ENCODE results near the gene DSP. TPM values are rescaled to one million over a fixed set of nuclear protein-coding genes. Genes with fewer than 3 reads are reported as not detected.

DSP gene
- total RNA-seq, 2 experiments from 2014 or later = 0.07 to 0.25 TPM

DNA sequence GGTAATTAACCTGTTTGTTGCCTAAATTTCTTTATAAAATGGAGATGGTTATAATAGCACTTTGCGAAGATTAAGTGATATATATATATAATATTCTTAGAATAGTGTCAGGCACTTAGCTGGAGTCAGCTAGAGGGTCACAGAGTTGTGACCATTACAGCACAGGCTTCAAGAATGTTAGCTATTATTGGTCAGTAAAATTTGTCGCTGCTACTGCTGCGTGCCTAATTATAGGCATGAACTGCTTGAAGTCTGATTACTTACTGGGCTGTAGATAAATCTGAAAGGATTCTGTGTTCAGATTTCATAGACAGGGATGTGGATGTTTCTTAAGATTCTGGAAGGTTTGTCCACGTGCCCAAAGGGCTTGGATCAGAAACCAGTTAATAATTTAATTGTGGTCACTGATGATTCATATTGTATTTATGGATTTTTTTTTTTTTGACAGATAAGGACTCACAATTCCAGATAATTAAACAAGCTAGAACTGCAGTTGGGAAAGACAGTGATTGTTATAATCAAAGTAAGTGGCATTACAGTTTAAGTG lies 53.2 kb downstream of the DSP start:
- Mint-ChIP-seq H3K36me3 (ENCODE audit: low read depth) (peaks cover 41% of the 10 kb centered on the region), H3K27me3 (no peaks in the 10 kb centered on the region), H3K27ac (no peak overlapping the region), H3K4me3 (no peak overlapping the region), H3K9me3 (no peaks in the 10 kb centered on the region), H3K4me1 (ENCODE audit: low read depth) (peaks cover 31% of the 10 kb centered on the region)
- TF ChIP-seq, protein P1, sequence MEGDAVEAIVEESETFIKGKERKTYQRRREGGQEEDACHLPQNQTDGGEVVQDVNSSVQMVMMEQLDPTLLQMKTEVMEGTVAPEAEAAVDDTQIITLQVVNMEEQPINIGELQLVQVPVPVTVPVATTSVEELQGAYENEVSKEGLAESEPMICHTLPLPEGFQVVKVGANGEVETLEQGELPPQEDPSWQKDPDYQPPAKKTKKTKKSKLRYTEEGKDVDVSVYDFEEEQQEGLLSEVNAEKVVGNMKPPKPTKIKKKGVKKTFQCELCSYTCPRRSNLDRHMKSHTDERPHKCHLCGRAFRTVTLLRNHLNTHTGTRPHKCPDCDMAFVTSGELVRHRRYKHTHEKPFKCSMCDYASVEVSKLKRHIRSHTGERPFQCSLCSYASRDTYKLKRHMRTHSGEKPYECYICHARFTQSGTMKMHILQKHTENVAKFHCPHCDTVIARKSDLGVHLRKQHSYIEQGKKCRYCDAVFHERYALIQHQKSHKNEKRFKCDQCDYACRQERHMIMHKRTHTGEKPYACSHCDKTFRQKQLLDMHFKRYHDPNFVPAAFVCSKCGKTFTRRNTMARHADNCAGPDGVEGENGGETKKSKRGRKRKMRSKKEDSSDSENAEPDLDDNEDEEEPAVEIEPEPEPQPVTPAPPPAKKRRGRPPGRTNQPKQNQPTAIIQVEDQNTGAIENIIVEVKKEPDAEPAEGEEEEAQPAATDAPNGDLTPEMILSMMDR (IDR thresholded peaks at IDR 0.05) = no peak
- intact Hi-C loops (cut with micrococcal nuclease) = no loop called here
- ChIA-PET POLR2A (interaction anchor here (0.6 kb wide), 1 partner anchor 121 kb away, joined by 3 read pairs; no protein-coding TSS in a partner anchor), CTCF (interaction anchor here (1.6 to 3.8 kb wide), 2 partner anchors 17 to 21 kb away, joined by 5 to 16 read pairs; no protein-coding TSS in a partner anchor)
- DNase-seq (no peak), ATAC-seq (no peak)

DNA sequence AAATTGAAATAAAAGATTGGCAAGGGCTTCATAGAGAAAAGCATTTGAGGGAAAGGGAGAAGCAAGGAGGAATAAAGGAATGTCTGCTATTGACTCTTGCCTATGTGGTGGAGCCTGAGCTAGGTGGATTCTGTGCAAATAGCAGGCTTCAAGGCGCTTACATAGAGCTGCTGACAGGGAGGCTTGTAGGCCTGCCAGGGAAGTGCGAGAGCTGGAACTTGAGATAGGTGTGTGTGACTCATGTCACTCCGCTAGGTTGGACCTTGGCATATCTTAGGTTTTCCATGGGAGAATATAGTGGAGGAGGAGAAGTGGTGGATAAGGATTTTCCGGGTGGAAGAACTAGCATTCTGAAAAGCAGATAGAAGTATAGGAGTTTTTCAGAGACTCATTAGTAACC lies 62.5 kb downstream of the DSP start:
- TF ChIP-seq, protein P1 (IDR thresholded peaks at IDR 0.05) = no peak
- Mint-ChIP-seq H3K9me3 (no peaks in the 10 kb centered on the region), H3K36me3 (ENCODE audit: low read depth) (peaks cover 48% of the 10 kb centered on the region), H3K27ac (peak overlapping the region; percentile 70), H3K27me3 (no peaks in the 10 kb centered on the region), H3K4me1 (ENCODE audit: low read depth) (peaks cover 21% of the 10 kb centered on the region), H3K4me3 (no peak overlapping the region)
- ChIA-PET CTCF (interaction anchor here (1.0 to 1.2 kb wide), 2 partner anchors 21 to 215 kb away, joined by 3 read pairs; partner anchors contain the start of genes CAGE1 and RIOK1), POLR2A (interaction anchor here (1.7 kb wide), 1 partner anchor 14 kb away, joined by 7 read pairs; the partner anchor contains the start of gene SNRNP48)
- DNase-seq (no peak), ATAC-seq (no peak)
- intact Hi-C loops (cut with micrococcal nuclease) = no loop called here

DNA sequence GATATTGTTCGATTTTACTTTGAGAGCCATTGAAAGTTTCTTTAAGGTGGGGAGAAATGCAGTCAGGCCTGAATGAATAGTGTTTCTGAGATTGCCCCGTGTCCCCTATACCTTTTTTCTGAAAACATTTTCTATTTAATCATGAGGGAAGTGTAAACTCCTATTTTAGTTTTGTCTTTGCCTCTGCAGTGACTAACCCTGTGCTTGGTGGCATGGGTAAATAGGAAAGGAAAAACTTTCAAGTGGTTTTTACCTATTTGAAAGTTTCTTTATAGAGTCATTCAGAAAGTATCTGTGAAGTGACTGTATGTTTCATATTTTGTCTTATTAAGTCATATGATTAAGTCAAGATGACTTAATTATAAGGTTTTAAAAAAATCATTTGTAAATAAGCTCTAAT lies 63.0 kb downstream of the DSP start:
- Mint-ChIP-seq H3K9me3 (no peaks in the 10 kb centered on the region), H3K27me3 (no peaks in the 10 kb centered on the region), H3K4me3 (no peak overlapping the region), H3K4me1 (ENCODE audit: low read depth) (peaks cover 21% of the 10 kb centered on the region), H3K27ac (peak overlapping the region; percentile 70), H3K36me3 (ENCODE audit: low read depth) (peaks cover 46% of the 10 kb centered on the region)
- ChIA-PET POLR2A (interaction anchor here (1.7 to 1.8 kb wide), 2 partner anchors 10 to 15 kb away, joined by 5 to 7 read pairs; partner anchors contain the start of gene SNRNP48), CTCF (interaction anchor here (1.0 to 1.2 kb wide), 2 partner anchors 22 to 215 kb away, joined by 3 read pairs; partner anchors contain the start of genes CAGE1 and RIOK1)
- DNase-seq (no peak), ATAC-seq (peak; percentile 74)
- TF ChIP-seq, protein P1 (IDR thresholded peaks at IDR 0.05) = no peak
- intact Hi-C loops (cut with micrococcal nuclease) = no loop called here

DNA sequence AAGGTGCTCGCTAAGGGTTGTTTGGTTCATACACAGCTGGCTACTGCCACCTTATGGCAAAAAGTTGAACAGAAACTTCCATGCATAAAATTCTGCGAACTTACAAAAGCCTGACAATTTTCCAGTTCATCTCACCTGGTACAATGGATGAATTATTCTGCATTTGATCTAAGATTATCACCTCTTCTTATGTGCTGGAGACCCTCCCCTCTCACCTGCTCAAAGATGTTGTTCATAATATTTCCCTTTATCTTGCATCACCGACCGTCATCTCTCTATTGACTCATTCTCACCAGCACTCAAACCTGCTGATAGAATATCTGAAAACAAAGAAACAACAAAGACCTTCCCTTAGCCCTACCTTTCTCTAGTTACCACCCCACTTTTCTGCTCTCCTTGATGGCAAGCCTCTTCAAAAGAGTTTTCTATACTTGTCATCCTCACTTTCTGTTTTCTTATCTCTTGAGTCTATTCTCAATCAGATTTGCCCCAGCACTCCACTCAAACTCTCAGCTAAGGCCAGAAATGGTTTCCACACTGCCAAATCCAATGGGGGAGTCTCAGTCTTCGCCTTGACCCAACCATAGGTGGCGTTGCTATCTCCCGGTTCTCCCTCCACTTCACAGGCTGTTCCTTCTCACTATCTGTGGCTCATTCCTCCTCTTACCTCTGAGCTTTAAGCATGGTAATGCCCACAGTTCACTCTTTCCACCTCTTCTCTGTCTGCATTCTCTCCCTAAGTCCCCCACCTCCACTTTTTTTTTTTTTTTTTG lies 74.3 kb downstream of the DSP start:
- DNase-seq (peak; percentile 41), ATAC-seq (peak; percentile 51)
- H3K4me1 Mint-ChIP-seq (ENCODE audit: low read depth) = peaks cover 15% of the 10 kb centered on the region
- POLR2A ChIA-PET = interaction anchor here (0.6 to 1.0 kb wide), 3 partner anchors 25 to 910 kb away, joined by 3 read pairs; no protein-coding TSS in a partner anchor
- H3K36me3 Mint-ChIP-seq (ENCODE audit: low read depth) = peaks cover 4% of the 10 kb centered on the region
- TF ChIP-seq, protein P1 (IDR thresholded peaks at IDR 0.05) = peak; percentile 79
- no peak overlapping the region for H3K4me3 Mint-ChIP-seq
- CTCF ChIA-PET = interaction anchor here (0.6 to 3.6 kb wide), 18 partner anchors 9 to 340 kb away, joined by 3 to 36 read pairs (median 3); partner anchors contain the start of gene RIOK1
- no peak overlapping the region for H3K27ac Mint-ChIP-seq
- no peaks in the 10 kb centered on the region for H3K9me3 Mint-ChIP-seq
- peaks cover 2% of the 10 kb centered on the region for H3K27me3 Mint-ChIP-seq
- intact Hi-C loops (cut with micrococcal nuclease) = loop anchor here (1.0 to 10.0 kb wide), 2 partner anchors 201 to 339 kb away; no protein-coding TSS in a partner anchor

All from activated CD8-positive, alpha-beta T cell treated with anti-CD3 and anti-CD28 coated beads for 36 hours (primary cell).